HG03025 (cell line): ENCODE results near the gene GPR150.
"Not testable (repeated sequence)": the region's sequence is repeated elsewhere in the genome, so short reads cannot be mapped to it uniquely, and the experiment has no call there.

ENCODE experiments used
- ATAC-seq: cut with Tn5 transposase; IDR thresholded peaks from one replicate; pipeline ENCODE4 v1.9.1; 2021; ENCODE audit warnings: mild to moderate bottlenecking, moderate library complexity; ENCODE audit not compliant: unreplicated experiment, low FRiP score

GPR150 gene

GRCh38 chr5:95621839-95622629 lies 2.1 kb downstream of the GPR150 start:
- ATAC-seq = no peak

- no peak for ATAC-seq
Measured at GRCh38 chr5:95623706-95624105, 3.8 kb downstream of the GPR150 start.

GRCh38 chr5:95624368-95624767 lies 4.5 kb downstream of the GPR150 start:
- no peak for ATAC-seq

- no peak for ATAC-seq
Measured at GRCh38 chr5:95626701-95627100, 6.8 kb downstream of the GPR150 start.

GRCh38 chr5:95627971-95628810 lies 8.3 kb downstream of the GPR150 start:
- no peak for ATAC-seq

GRCh38 chr5:95628933-95629332 lies 9.0 kb downstream of the GPR150 start:
- no peak for ATAC-seq

- ATAC-seq = no peak
Measured at GRCh38 chr5:95630394-95630917, 10.6 kb downstream of the GPR150 start.

GRCh38 chr5:95631255-95631958 lies 11.5 kb downstream of the GPR150 start:
- ATAC-seq = no peak

- no peak for ATAC-seq
Measured at GRCh38 chr5:95631991-95632675, 12.2 kb downstream of the GPR150 start.

GRCh38 chr5:95632942-95633341 lies 13.1 kb downstream of the GPR150 start:
- not testable (repeated sequence) for ATAC-seq

- no peak for ATAC-seq
Measured at GRCh38 chr5:95633671-95634070, 13.8 kb downstream of the GPR150 start.

GRCh38 chr5:95634081-95634480 lies 14.2 kb downstream of the GPR150 start:
- no peak for ATAC-seq

- ATAC-seq = no peak
Measured at GRCh38 chr5:95638632-95639031, 18.7 kb downstream of the GPR150 start.

GRCh38 chr5:95641741-95642220 lies 21.9 kb downstream of the GPR150 start:
- no peak for ATAC-seq

- no peak for ATAC-seq
Measured at GRCh38 chr5:95643152-95643551, 23.3 kb downstream of the GPR150 start.

- ATAC-seq = peak; percentile 50
Measured at GRCh38 chr5:95644351-95645042, 24.6 kb downstream of the GPR150 start.

- ATAC-seq = not testable (repeated sequence)
Measured at GRCh38 chr5:95646226-95646568, 26.3 kb downstream of the GPR150 start.

GRCh38 chr5:95646569-95647431 lies 26.9 kb downstream of the GPR150 start, which contains the start of gene RFESD:
TSS of gene RFESD (plus strand) at chr5:95646777. CDS start at chr5:95652272, 5,495 bp downstream.
- ATAC-seq = peak; percentile 98
